Cerebellar cortex (tissue), 1 donor: ENCODE data around the gene CLDN5.

Experiments
- DNase-seq: peaks from one replicate; pipeline ENCODE4 v3.0.0-alpha.2; 2015; ENCODE audit warnings: low spot score

CLDN5 gene

DNA sequence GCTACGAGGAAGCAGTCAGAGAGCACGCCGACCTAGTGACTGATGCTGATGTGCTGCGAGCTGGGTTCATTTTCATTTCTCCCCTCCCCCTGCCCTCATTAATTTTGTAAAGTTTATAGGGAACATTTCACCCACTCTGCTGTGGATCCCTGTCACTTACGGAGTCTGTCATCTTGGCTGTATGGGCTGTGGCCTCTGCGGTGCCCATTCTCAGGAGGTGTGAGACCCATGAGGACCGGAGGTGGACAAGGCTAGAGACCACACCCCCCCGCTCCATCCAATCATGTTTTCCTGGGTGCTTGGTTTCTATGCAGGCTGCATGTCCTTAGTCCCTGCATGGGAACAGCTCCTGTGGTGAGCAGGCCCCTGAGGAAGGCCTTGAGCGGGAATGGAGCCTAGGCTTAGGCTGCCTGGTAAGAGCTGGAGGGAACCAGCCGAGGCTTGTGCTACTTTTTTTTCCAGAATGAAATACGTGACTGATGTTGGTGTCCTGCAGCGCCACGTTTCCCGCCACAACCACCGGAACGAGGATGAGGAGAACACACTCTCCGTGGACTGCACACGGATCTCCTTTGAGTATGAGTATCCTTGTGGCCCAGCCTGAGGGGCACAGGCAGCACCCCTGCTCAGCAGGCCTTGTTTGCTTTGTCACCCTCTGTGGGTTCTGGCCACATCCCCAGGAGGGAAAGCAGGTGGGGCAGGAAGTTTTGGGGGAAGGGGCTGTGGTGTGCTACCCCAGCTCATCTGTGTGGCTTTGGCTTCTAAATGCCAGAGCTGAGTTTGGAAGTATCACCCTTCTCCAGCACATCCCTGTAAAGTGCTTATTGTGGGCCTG is 19.1 kb downstream of the CLDN5 start:
- DNase-seq: no peak

DNA sequence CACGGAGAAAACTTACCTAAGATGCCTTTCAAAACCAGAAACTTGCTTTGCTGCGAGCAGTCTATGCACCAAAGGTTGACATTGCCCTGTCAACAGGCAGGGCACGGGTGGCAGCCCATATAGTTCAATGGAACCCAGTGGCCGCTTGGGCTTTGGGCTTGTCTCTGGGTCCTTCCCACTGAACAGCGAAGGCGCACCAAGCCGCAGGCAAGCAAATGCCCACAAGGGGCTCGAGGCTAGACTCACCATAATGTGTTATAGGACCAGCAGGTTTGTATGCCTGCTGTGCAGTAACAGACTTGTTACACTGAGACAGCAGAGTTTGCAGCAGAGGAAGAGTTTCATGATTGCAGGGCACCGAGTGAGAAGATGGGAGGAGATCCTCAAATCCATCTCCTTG is 20.3 kb downstream of the CLDN5 start:
- peak; percentile 9 for DNase-seq

DNA sequence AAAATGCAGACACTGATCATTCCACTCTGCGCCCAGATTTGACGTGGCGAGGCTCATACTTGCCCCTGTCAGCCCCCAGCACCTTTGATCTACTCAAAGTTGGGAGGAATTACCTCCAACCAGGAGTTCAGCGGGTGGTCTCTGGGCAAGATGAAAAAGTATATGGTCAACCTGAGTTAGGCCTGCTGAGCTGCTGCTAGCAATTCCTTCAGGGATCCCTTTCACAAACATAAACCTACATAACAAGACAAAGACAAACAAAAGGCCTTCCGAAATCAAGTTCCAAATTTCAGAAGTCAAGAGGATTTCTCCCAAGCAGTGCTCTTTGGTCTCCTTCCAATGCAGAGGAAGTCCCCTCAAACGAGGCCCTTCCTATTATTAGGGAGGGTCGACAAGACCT is 20.8 kb downstream of the CLDN5 start:
- no peak for DNase-seq

DNA sequence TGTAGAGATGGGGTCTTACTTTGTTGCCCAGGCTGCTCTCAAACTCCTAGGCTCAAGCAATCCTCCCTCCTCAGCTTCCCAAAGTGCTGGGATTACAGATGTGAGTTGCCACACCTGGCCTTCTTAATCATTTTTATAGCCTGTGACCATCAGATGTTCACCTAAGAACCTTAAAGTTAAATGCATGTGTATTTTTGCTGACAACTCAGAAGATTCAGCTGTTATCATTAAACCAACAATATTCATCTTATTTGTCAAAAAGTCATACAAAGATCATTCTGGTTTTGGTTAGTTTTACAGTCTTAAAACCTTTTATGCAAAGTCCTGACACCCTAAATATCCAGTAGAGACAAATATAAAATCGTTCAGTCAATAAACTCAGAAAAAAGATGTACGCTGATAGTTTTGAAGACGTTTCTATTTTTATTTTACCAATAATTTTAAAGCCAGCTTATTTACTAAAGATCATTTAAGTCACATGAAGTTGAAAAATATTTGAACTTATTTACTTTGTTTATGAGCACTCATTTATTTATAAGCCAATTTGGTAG is 22.2 kb downstream of the CLDN5 start:
- no peak for DNase-seq

DNA sequence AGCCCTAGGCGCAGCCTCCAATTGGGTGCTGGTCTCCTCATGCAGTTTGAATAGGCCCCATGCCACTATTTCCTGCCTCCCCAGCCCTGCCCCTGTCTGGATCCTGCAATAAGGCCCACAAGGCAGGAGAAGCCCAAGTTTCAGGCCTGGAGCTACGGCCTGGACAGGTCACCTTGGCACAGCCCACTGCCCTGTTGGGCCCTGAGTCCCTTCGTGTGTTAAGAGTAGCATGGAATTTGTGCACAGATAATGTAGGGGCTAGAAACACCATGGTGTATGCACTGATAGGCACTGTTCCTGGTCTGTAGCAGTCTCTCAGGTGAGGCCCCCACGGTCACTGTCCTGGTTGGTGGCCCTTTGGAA is 24.3 kb downstream of the CLDN5 start:
- DNase-seq: no peak

DNA sequence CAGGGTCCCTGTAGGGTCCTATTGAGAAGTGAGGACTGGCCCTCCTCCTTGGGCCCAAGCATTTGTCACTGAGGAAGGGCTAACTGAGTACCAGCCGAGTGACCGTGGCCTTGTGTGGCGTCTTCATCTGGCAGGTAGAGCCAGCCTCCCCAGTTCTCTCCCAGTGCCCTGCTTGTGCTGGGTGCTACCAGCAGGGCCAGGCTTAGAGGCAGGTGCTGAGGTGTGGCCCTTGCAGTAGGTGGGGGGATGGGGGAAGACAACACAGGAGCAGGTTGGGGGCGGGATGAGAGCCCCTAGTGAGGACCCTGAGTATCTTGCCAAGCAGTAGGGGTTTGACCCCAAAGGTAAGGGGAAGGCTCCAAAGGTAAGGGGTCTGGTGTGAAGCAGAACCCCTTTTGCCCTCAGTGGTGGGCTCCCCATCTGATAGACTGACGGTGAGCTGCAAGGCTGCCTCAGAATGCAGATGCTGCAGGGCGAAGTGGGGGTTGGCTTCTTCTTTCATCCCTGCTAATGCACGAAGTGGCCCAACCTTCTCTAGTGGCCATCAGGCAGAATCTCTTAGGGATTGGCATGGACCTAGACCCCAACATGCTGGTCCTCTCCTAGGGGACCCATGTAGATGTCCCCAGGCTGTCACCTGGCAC is 24.9 kb downstream of the CLDN5 start:
- no peak for DNase-seq

DNA sequence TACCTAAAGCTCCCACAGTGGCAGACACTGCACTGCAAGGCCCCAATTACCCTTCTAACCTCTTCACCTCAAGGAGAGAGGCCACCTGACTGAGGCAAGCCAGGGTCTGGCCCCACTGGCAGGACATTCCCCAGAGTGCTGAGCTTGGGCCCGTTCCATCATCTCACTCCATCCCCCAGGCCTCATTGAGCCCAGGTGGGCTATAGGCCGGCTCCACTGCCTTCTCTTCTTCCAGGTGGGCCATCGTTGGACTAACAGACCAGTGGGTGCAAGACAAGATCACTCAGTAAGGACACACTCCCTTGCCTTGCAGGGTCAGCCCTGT is 25.4 kb downstream of the CLDN5 start:
- no peak for DNase-seq

DNA sequence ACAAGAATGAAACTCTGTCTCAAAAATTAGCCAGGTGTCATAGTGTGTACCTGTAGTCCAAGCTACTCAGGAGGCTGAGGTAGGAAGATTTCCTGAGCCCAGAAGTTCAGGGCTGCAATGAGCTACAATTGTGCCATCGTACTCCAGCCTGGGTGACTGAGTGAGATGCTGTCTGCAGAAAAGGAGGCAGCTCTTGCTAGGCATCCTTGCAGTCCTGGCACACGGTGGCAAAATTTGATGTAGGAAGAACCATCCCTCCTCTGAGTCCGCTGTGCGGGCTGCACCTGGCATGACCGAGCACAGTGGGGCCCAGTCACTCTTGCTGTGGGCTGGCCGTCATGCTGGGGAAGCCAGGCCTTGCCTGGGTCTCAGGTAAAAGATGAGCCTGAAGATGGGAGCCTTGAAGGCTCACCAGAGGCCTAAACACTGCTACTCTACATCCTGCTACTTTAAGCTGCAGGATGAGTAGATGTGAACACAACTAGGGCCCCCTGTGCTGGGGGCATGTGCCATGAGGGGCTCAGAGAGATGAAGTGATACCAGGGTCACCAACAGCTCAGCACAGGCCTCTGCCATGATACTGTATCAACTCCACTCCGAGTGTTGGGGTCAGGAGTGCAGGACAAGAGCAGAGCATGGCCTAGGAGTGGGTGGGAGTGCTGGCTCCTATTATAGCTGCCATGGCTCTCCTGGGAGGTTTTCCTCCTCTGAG is 25.9 kb downstream of the CLDN5 start:
- DNase-seq: no peak

DNA sequence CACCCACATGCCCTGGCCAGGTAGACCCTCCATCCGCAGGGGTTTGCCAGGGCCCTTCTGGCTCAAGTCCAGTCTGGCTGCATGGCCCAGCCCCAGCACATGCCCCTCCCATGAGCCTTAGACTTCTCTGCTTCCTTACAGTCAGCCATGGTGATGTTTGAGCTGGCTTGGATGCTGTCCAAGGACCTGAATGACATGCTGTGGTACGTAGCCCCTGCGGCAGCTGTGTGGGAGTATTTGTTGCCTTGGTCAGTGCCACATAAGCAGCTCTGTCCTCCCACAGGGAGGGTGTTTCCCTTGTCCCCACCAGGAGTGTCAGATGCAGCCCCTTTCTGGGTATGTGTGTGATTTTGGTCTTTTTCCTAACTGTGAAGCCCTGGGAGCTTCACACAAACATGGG is 27.0 kb downstream of the CLDN5 start:
- DNase-seq: no peak

GRCh38 chr22:19496324-19496630 is 27.9 kb downstream of the CLDN5 start:
- DNase-seq: no peak

DNA sequence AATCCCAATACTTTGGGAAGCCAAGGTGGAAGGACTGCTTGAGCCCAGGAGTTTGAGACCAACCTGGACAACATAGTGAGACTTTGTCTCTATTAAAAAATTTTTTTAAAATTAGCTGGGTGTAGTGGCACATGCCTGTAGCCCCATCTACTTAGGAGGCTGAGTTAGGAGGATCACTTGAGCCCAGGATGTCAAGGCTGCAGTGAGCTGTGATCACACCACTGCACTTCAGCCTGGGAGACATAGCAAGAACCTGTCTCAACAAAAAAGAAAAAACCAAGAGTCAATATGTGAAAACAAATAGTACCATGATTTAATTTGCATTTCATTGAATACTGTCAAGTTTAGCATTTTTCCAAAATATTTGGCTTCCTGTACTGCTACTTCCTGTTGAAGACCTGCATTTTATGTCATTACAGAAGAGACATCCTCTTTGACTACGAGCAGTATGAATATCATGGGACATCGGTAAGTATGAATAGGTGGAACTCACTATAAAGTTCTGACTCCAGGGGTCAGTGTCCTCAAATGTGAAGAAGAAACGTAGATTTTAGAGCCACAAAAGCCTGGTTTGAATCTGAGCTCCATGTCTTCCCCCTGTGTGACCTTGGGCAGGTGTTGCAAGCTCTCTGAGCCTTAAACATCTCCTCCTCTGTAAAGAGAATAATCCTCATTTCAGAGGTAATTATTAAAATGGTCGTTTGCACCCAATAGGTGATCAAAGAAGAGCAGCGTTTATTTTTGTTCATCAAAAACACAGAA is 28.5 kb downstream of the CLDN5 start:
- peak; percentile 16 for DNase-seq

DNA sequence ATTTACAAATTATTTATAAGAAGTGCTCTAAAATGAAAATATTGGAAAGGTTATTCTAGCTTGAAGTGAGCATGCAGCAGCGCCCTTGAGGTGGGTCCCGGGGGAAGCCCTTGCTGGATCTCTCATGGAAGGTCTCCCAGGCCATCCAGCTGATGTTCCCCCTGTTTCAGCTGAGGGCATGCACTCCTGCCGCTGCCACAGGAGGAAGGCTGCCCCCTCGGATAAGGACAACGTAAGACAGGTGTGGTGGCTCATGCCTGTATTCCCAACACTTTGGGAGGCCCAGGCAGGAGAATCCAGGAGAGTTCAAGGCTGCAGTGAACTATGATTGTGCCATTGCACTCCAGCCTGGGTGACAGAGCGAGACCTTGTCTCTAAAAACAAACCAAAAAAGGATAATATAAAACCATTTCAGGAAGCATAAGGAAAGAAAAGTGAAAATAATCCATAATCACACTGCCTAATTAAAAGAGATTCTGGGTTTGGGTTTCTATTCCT is 29.5 kb downstream of the CLDN5 start:
- no peak for DNase-seq

DNA sequence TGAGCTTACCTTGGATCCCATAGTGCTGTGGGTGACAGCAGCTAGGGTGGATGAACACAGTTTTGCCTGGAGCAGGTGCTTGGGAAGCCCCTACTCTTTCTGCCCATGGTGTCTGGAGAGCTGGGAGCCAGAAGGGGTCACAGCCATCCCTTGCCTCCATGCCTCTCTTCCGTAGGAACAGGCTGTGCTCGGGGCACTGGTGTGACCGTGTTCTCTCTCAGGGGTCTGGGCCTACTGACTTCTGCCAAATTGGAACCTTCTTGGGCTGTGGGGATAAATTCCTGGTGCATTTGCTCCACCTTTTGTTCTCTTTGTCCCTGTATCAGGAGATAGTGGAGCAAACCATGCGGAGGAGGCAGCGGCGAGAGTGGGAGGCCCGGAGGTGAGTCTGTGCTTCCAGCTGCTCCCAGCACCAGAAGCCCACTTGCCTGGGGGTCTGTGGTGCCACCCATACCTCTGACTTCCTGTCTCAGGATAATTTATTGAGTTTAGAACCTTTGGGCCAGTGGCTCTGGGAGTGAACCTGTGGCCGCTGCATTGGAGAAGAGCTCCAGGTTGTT is 30.1 kb downstream of the CLDN5 start:
- no peak for DNase-seq

GRCh38 chr22:19492504-19493174 is 31.6 kb downstream of the CLDN5 start:
- DNase-seq: no peak

DNA sequence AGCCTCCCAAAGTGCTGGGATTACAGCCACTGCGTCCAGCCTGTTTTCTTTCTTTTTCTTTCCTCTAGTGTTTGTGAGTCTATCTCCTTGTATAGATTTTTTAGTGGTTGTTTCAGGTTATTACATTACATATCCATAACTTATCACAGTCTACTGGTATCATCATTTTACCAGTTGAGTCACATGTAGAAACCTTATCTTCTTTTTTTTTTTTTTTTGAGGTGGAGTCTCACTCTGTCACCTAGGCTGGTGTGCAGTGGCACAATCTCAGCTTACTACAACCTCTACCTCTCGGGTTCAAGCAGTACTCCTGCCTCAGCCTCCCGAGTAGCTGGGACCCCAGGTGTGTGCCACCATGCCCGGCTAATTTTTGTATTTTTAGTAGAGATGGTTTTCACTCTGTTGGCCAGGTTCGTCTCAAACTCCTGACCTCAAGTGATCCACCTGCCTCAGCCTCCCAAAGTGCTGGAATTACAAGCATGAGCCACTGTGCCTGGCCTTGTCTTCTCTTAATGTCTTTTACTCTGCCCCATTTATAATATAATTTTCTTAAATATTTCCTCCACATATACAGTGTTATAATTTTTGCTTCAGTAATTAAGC is 33.5 kb downstream of the CLDN5 start:
- no peak for DNase-seq

DNA sequence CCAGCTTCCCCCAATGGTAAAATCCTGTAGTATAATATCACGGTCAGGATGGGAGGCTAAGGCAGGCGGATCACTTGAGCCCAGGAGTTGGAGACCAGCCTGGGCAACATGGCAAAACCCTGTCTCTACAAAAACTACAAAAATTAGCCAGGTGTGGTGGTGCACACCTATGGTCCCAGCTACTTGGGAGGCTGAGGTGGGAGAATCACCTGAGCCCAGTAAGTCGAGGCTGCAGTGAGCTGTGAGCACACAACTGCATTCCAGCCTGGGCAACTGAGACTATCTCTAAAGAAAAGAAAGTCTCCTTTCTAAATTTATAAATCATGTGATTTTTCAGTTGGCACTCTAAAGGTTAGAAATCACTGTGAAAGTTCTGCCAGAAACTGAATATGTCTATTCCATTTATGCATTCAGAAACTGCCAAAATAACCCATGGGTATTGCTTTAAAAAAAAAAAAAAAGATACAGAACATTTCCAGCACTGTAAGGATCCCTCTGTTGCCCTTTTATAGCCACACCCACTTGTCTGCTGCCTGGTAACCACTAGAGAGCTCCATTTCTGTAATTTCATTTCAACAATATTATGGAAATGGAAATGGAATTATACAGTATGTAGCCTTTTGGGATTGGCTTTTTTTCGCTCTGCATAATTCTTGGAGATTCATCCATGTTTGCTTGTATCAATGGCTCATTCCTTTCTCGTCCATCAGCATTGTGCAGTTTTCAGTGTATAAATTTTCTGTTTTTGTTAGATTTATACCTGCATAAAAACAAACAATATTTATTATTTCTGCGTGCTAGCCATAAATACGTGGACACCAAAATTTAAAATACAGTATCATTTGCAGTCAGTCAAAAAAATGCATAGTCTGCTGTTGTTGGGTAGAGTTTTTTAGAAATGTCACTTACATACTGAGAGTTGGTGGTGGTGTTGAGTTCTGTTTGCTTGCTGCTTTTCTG is 35.0 kb downstream of the CLDN5 start:
- DNase-seq: peak; percentile 22

DNA sequence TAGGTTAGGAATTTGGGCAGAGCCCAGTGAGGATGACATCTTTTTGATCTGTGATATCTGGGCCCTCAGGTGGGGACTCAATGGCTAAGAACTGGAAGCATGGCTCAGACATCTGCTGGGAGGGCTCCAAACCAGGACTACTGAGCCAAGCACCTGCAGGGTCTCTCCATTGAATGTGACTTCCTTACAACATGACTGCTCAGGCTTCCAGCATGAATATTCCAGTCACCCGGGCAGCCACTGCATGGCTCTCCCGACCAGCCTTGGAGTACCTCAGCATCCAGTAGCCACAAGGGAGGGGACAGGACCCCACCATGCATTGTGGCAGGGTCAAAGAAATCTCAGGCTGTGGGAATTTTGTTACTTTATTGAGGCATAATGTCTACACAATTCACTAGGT is 35.9 kb downstream of the CLDN5 start:
- no peak for DNase-seq

- DNase-seq: no peak
Measured at GRCh38 chr22:19483481-19484244, 40.5 kb downstream of the CLDN5 start.

DNA sequence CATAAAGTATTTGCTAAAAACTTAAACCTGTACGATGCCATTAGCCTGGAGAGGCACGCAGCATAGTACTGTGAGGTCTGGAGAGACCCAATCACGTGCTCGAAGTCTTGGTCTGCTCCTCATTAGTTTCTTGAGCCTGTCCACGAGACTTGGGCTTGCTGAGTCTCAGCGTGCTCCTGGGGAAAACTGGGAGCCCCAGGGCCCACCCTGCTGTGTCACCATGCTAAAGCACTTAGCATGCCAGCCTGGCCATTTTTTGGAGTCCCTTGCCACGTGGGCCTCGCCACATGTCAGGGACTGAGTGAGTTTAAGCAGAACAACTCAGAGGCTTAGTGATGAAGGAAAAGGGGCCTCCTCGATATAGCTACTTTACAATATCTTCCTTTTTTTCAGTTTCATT is 41.9 kb downstream of the CLDN5 start:
- no peak for DNase-seq
